ENCODE measurements around the gene MGST1.

GRCh38 chr12:16358878-16359277 lies 11.4 kb downstream of the MGST1 start:
- TF ChIP-seq, protein P1, sequence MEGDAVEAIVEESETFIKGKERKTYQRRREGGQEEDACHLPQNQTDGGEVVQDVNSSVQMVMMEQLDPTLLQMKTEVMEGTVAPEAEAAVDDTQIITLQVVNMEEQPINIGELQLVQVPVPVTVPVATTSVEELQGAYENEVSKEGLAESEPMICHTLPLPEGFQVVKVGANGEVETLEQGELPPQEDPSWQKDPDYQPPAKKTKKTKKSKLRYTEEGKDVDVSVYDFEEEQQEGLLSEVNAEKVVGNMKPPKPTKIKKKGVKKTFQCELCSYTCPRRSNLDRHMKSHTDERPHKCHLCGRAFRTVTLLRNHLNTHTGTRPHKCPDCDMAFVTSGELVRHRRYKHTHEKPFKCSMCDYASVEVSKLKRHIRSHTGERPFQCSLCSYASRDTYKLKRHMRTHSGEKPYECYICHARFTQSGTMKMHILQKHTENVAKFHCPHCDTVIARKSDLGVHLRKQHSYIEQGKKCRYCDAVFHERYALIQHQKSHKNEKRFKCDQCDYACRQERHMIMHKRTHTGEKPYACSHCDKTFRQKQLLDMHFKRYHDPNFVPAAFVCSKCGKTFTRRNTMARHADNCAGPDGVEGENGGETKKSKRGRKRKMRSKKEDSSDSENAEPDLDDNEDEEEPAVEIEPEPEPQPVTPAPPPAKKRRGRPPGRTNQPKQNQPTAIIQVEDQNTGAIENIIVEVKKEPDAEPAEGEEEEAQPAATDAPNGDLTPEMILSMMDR (IDR thresholded peaks at IDR 0.05; ENCODE audit: poor library complexity), result no peak
- no peak for TF ChIP-seq EZH2 (IDR thresholded peaks at IDR 0.05; ENCODE audit: borderline replicate concordance)
